ENCODE results near the gene KCND2.

DNA sequence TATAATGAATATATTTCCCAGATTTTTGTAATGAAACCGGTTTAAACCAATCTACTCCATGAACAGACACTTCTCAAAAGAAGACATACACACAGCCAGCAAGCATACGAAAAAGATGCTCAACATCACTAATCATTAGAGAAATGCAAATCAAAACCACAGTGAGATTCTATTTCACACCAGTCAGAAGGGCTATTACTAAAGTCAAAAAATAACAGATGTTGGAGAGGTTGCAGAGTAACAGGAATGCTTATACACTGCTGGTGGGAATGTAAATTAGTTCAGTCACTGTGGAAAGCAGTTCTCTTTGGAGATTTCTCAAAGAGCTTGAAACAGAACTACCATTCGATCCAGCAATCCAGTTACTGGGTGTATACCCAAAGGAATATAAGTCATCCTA, 344.3 kb downstream of the KCND2 start:
- TF ChIP-seq, protein P1, sequence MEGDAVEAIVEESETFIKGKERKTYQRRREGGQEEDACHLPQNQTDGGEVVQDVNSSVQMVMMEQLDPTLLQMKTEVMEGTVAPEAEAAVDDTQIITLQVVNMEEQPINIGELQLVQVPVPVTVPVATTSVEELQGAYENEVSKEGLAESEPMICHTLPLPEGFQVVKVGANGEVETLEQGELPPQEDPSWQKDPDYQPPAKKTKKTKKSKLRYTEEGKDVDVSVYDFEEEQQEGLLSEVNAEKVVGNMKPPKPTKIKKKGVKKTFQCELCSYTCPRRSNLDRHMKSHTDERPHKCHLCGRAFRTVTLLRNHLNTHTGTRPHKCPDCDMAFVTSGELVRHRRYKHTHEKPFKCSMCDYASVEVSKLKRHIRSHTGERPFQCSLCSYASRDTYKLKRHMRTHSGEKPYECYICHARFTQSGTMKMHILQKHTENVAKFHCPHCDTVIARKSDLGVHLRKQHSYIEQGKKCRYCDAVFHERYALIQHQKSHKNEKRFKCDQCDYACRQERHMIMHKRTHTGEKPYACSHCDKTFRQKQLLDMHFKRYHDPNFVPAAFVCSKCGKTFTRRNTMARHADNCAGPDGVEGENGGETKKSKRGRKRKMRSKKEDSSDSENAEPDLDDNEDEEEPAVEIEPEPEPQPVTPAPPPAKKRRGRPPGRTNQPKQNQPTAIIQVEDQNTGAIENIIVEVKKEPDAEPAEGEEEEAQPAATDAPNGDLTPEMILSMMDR (conservative IDR thresholded peaks at IDR 0.05; ENCODE audit: low read length) = no peak
- no peak for TF ChIP-seq EZH2phosphoT487 (IDR thresholded peaks at IDR 0.05; ENCODE audit: borderline replicate concordance, low read depth, low read length)
